Ectodermal cell (in vitro differentiated cells): ENCODE data around the gene CTSW.

ENCODE experiments used
- H3K27ac ChIP-seq: 2 replicates; pipeline ENCODE4 v1.7.0; 2013; ENCODE audit warnings: mild to moderate bottlenecking, low read depth, low read length; ENCODE audit not compliant: insufficient read depth, poor library complexity, severe bottlenecking
- H3K27me3 ChIP-seq: 2 replicates; pipeline ENCODE4 v1.7.0; 2013; ENCODE audit warnings: mild to moderate bottlenecking, low read length; ENCODE audit not compliant: insufficient read depth, control insufficient read depth, poor library complexity, severe bottlenecking
- H3K36me3 ChIP-seq: one replicate; pipeline ENCODE4 v1.7.0; 2013; ENCODE audit warnings: low read length; ENCODE audit not compliant: control insufficient read depth, insufficient read depth
- H3K4me1 ChIP-seq: one replicate; pipeline ENCODE4 v1.7.0; 2013; ENCODE audit warnings: low read length; ENCODE audit not compliant: control insufficient read depth, insufficient read depth
- H3K4me3 ChIP-seq: 2 replicates; pipeline ENCODE4 v1.7.0; 2013; ENCODE audit warnings: low read depth, low read length, control low read depth; ENCODE audit not compliant: insufficient read depth
- H3K9me3 ChIP-seq: 2 replicates; pipeline ENCODE4 v1.7.0; 2013; ENCODE audit warnings: mild to moderate bottlenecking, low read length, moderate library complexity; ENCODE audit not compliant: control insufficient read depth
- WGBS, 2 experiments: methylation state at CpG; one replicate each; pipeline ENCODE4 v1.1.7; 2013; ENCODE audit warnings: missing lambda C conversion rate in 2 of 2; 5-methylcytosine and 5-hydroxymethylcytosine counted together

Gene CTSW

GRCh38 chr11:65880844-65881421 lies 1.3 kb downstream of the CTSW start:
- Histone ChIP-seq H3K27me3 (no peaks in the 10 kb centered on the region), H3K9me3 (no peaks in the 10 kb centered on the region)
- 92% methylated on average over 7 of the region's 7 CpGs for WGBS, 2 experiments

GRCh38 chr11:65882120-65883057 lies 2.8 kb downstream of the CTSW start:
- Histone ChIP-seq H3K4me3 (no peak overlapping the region), H3K27me3 (no peaks in the 10 kb centered on the region), H3K4me1 (peaks cover 6% of the 10 kb centered on the region), H3K27ac (no peak overlapping the region), H3K36me3 (peaks cover 22% of the 10 kb centered on the region), H3K9me3 (no peaks in the 10 kb centered on the region)
- 95 to 97% methylated on average over 30 of the region's 30 CpGs for WGBS, 2 experiments

More at GRCh38 chr11:65880844-65881421, 1.3 kb downstream of the CTSW start:
- H3K4me3 ChIP-seq, result no peak overlapping the region
- H3K4me1 ChIP-seq, result peaks cover 3% of the 10 kb centered on the region
- H3K27ac ChIP-seq, result no peak overlapping the region
- H3K36me3 ChIP-seq, result peaks cover 19% of the 10 kb centered on the region

- H3K4me3 ChIP-seq, result no peak overlapping the region
- WGBS, 2 experiments, result 96 to 98% methylated on average over 12 to 13 of the region's 13 CpGs
- peaks cover 22% of the 10 kb centered on the region for H3K36me3 ChIP-seq
- no peaks in the 10 kb centered on the region for H3K9me3 ChIP-seq
- H3K27me3 ChIP-seq, result no peaks in the 10 kb centered on the region
- peaks cover 10% of the 10 kb centered on the region for H3K4me1 ChIP-seq
- no peak overlapping the region for H3K27ac ChIP-seq
Measured at GRCh38 chr11:65883058-65883761, 3.6 kb downstream of the CTSW start.

- Histone ChIP-seq H3K27me3 (peaks cover 4% of the 10 kb centered on the region), H3K27ac (no peak overlapping the region), H3K4me1 (peaks cover 12% of the 10 kb centered on the region), H3K36me3 (peaks cover 22% of the 10 kb centered on the region), H3K4me3 (no peak overlapping the region), H3K9me3 (no peaks in the 10 kb centered on the region)
- 92 to 94% methylated on average over 28 of the region's 28 CpGs for WGBS, 2 experiments
Measured at GRCh38 chr11:65883786-65884715, 4.4 kb downstream of the CTSW start.

DNA sequence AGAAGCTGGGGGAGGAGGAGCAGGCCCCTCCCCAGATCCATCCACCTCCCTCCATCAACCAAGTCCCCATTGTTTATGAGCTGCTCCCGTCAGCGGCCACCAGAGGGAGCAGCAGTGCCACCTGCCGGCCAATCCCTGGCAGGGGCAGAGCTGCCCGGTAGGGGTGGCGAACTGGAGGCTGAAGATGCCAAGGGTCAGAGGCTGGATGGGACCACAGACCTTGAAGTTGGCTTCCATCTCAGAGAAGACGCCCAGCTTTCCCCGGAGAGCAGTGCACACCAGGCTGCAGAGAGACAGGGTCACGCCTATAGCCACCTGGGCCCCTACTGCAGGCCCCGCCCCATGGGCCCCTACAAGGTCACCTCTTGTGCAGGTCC lies 5.1 kb downstream of the CTSW start:
- Histone ChIP-seq H3K36me3 (peaks cover 22% of the 10 kb centered on the region), H3K4me1 (peaks cover 18% of the 10 kb centered on the region), H3K9me3 (no peaks in the 10 kb centered on the region), H3K27ac (no peak overlapping the region), H3K27me3 (peaks cover 11% of the 10 kb centered on the region), H3K4me3 (no peak overlapping the region)
- 36 to 37% methylated on average over 9 of the region's 9 CpGs for WGBS, 2 experiments

GRCh38 chr11:65885231-65885630 lies 5.6 kb downstream of the CTSW start:
- 93 to 97% methylated on average over 7 of the region's 7 CpGs for WGBS, 2 experiments
- Histone ChIP-seq H3K4me1 (peaks cover 24% of the 10 kb centered on the region), H3K36me3 (peaks cover 22% of the 10 kb centered on the region), H3K9me3 (no peaks in the 10 kb centered on the region), H3K4me3 (no peak overlapping the region), H3K27me3 (peaks cover 16% of the 10 kb centered on the region), H3K27ac (no peak overlapping the region)

GRCh38 chr11:65885808-65886536 lies 6.3 kb downstream of the CTSW start:
- Histone ChIP-seq H3K36me3 (peaks cover 22% of the 10 kb centered on the region), H3K4me3 (no peak overlapping the region), H3K4me1 (peaks cover 24% of the 10 kb centered on the region), H3K9me3 (no peaks in the 10 kb centered on the region), H3K27me3 (peaks cover 17% of the 10 kb centered on the region), H3K27ac (no peak overlapping the region)
- WGBS, 2 experiments, result 94% methylated on average over 12 of the region's 12 CpGs

DNA sequence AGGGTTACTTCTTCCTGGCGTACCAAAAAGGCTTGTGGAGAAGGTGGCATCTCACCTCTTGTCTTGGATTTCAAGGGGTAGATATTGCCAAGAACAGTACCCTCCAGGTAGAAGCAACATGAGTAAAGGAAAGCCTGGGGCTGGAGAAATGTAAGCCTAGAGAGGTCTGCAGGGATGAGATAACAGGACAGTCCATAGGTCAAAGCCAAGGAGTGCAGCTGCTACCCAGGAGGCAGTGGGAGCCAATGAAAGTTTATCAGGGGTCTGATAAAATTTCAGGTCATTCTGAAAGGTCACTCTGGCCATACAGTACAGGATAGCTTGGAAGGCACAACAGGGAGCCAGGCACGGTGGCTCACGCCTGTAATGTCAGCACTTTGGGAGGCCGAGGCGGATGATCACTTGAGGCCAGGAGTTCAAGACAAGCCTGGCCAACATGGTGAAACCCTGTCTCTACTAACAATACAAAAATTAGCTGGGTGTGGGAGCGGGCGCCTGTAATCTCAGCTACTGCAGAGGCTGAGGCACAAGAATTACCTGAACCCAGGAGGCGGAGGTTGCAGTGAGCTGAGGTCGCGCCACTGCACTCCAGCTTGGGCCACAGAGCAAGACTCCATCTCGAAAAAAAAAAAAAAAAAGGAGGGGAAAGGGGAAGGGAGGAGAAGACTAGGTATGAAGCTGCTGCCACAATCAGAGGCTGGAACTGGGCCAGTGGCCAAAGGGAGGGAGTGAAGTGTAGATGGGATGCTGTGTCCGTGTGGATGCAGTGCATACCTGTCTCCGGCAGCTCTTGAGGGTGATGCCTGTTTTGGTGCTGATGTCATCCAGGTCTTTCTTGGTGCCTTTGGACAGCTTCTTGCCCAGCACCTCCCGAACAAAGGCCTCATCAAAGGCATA lies 7.4 kb downstream of the CTSW start:
- peaks cover 28% of the 10 kb centered on the region for H3K27me3 ChIP-seq
- peak overlapping the region; percentile 76 for H3K4me3 ChIP-seq
- no peak overlapping the region for H3K27ac ChIP-seq
- peaks cover 22% of the 10 kb centered on the region for H3K36me3 ChIP-seq
- H3K4me1 ChIP-seq, result peaks cover 32% of the 10 kb centered on the region
- 85 to 91% methylated on average over 14 of the region's 14 CpGs for WGBS, 2 experiments
- H3K9me3 ChIP-seq, result no peaks in the 10 kb centered on the region
